Peyer's patch (tissue), 4 donors: ENCODE measurements around the gene STAMBP.

Experiments
- CTCF ChIP-seq, 6 experiments: fragments of 450-650 bp in 4 of 6; fragments of 200-600 bp in 2 of 6; sonication (generic) in 1 of 6; IDR thresholded peaks; one replicate each; pipeline ENCODE4 v1.5.1; 2017 to 2019; ENCODE audit warnings: antibody characterized with exemption in 6 of 6, mild to moderate bottlenecking in 3 of 6, moderate library complexity in 1 of 6
- POLR2A ChIP-seq, 2 donors: fragments of 450-650 bp; IDR thresholded peaks; one replicate each; pipeline ENCODE4 v1.5.1; 2017; ENCODE audit warnings: antibody characterized with exemption in 2 of 2, mild to moderate bottlenecking in 2 of 2, moderate library complexity in 2 of 2

- no peak for TF ChIP-seq CTCF (IDR thresholded peaks at IDR 0.05)
- no peak for TF ChIP-seq POLR2A (IDR thresholded peaks at IDR 0.05)
Observed at GRCh38 chr2:73825408-73825807, 3.4 kb upstream of the STAMBP start.
